ENCODE data around the gene HYPK. TPM values are rescaled to one million over a fixed set of nuclear protein-coding genes. Genes with fewer than 3 reads are reported as not detected.

HYPK gene
- total and polyA plus RNA-seq, 2 experiments from 2014 or later: 7.2 to 40.1 TPM

- Histone ChIP-seq H3K27me3 (ENCODE audit: insufficient read depth) (no peaks in the 10 kb centered on the region), H3K36me3 (ENCODE audit: insufficient read depth) (peaks cover 21% of the 10 kb centered on the region), H3K4me3 (0 out of 2 replicates have a peak overlapping the region, but pooled peaks have one; percentile 13), H3K4me2 (peak overlapping the region; percentile 68), H4K20me1 (replicated peaks; ENCODE audit: insufficient read depth) (peaks cover 19% of the 10 kb centered on the region; the same call in 1 of the 2 replicates), H3K27ac (ENCODE audit: low read depth) (peak overlapping the region; percentile 65), H2AFZ (no peak overlapping the region), H3K79me2 (replicated peaks; ENCODE audit: insufficient read depth) (peaks cover 19% of the 10 kb centered on the region), H3K4me1 (ENCODE audit: insufficient read depth) (peaks cover 37% of the 10 kb centered on the region), H3F3A (replicated peaks; ENCODE audit: low read depth) (peaks cover 35% of the 10 kb centered on the region), H3K9me2 (ENCODE audit: insufficient read depth) (no peaks in the 10 kb centered on the region)
- ATAC-seq (no peak), DNase-seq (ENCODE audit: low spot score) (no peak)
- Mint-ChIP-seq H3K9me3 (no peaks in the 10 kb centered on the region), H3K27me3 (ENCODE audit: insufficient read depth, low read depth, poor library complexity) (peaks cover 32% of the 10 kb centered on the region), H3K27ac (peak overlapping the region; percentile 79), H3K4me3 (peak overlapping the region; percentile 32; the same call in 1 of the 3 replicates), H3K4me1 (peaks cover 54% of the 10 kb centered on the region), H3K36me3 (ENCODE audit: low read depth) (peaks cover 73% of the 10 kb centered on the region)
- no peak for TF ChIP-seq JUNB (IDR thresholded peaks at IDR 0.05; ENCODE audit: unreplicated experiment)
- no peak for TF ChIP-seq EZH2phosphoT487 (IDR thresholded peaks at IDR 0.05; ENCODE audit: unreplicated experiment)
- no peak for TF ChIP-seq REST (IDR thresholded peaks at IDR 0.05; ENCODE audit: unreplicated experiment)
- TF ChIP-seq, protein P1, sequence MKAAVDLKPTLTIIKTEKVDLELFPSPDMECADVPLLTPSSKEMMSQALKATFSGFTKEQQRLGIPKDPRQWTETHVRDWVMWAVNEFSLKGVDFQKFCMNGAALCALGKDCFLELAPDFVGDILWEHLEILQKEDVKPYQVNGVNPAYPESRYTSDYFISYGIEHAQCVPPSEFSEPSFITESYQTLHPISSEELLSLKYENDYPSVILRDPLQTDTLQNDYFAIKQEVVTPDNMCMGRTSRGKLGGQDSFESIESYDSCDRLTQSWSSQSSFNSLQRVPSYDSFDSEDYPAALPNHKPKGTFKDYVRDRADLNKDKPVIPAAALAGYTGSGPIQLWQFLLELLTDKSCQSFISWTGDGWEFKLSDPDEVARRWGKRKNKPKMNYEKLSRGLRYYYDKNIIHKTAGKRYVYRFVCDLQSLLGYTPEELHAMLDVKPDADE (IDR thresholded peaks at IDR 0.05): no peak
- no peak for TF ChIP-seq NANOG (IDR thresholded peaks at IDR 0.05; ENCODE audit: borderline replicate concordance)
- no peak for TF ChIP-seq STAT1 (IDR thresholded peaks at IDR 0.05; ENCODE audit: unreplicated experiment)
- TF ChIP-seq, protein P2, sequence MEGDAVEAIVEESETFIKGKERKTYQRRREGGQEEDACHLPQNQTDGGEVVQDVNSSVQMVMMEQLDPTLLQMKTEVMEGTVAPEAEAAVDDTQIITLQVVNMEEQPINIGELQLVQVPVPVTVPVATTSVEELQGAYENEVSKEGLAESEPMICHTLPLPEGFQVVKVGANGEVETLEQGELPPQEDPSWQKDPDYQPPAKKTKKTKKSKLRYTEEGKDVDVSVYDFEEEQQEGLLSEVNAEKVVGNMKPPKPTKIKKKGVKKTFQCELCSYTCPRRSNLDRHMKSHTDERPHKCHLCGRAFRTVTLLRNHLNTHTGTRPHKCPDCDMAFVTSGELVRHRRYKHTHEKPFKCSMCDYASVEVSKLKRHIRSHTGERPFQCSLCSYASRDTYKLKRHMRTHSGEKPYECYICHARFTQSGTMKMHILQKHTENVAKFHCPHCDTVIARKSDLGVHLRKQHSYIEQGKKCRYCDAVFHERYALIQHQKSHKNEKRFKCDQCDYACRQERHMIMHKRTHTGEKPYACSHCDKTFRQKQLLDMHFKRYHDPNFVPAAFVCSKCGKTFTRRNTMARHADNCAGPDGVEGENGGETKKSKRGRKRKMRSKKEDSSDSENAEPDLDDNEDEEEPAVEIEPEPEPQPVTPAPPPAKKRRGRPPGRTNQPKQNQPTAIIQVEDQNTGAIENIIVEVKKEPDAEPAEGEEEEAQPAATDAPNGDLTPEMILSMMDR (conservative IDR thresholded peaks at IDR 0.05; ENCODE audit: low read depth in 2 of 2): no peak
- no peak for TF ChIP-seq ZNF331 (CRISPR knock-in tag; IDR thresholded peaks at IDR 0.05; ENCODE audit: low read depth)
- TF ChIP-seq CREB1 (CRISPR knock-in tag; IDR thresholded peaks at IDR 0.05; ENCODE audit: low read depth): no peak
These were observed 5.2 kb upstream of the HYPK start for GRCh38 chr15:43795197-43795596.
